Measurements from ENCODE around the gene CFB.

DNA sequence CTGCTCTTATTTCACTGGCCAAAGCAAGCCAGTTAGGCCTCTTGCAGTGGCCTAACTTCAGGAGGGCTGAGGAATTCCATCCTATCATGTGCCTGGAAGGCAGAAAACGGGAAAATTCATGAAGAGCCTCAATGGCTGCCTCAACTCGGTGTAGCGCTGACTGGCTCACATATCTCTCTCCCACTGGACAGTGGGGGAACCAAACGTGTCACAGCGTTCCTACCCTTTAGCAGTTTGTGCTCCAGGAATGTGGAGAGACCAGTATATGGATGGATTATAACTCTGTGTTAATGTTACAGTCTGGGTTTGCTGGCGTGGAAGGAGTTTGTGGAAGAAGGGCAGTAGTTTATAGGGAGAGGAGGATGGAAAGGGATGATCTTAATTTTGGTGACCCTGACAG, 30.1 kb upstream of the CFB start:
- TF ChIP-seq, protein P1, sequence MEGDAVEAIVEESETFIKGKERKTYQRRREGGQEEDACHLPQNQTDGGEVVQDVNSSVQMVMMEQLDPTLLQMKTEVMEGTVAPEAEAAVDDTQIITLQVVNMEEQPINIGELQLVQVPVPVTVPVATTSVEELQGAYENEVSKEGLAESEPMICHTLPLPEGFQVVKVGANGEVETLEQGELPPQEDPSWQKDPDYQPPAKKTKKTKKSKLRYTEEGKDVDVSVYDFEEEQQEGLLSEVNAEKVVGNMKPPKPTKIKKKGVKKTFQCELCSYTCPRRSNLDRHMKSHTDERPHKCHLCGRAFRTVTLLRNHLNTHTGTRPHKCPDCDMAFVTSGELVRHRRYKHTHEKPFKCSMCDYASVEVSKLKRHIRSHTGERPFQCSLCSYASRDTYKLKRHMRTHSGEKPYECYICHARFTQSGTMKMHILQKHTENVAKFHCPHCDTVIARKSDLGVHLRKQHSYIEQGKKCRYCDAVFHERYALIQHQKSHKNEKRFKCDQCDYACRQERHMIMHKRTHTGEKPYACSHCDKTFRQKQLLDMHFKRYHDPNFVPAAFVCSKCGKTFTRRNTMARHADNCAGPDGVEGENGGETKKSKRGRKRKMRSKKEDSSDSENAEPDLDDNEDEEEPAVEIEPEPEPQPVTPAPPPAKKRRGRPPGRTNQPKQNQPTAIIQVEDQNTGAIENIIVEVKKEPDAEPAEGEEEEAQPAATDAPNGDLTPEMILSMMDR (conservative IDR thresholded peaks at IDR 0.05; ENCODE audit: low read depth, low read length): no peak
- no peak for TF ChIP-seq EZH2 (IDR thresholded peaks at IDR 0.05; ENCODE audit: borderline replicate concordance, low read depth, low read length, poor library complexity, severe bottlenecking)

Data from A673 (cell line).